ENCODE data around the gene C1orf146.
"Not testable (repeated sequence)": the region's sequence is repeated elsewhere in the genome, so short reads cannot be mapped to it uniquely, and the experiment has no call there.

- TF ChIP-seq CTCF (IDR thresholded peaks at IDR 0.05; ENCODE audit: low read depth, low read length); EZH2phosphoT487 (IDR thresholded peaks at IDR 0.05; ENCODE audit: low read depth): not testable (repeated sequence)
Observed at GRCh38 chr1:92254714-92255113, 37.0 kb downstream of the C1orf146 start.

Data from OCI-LY3 (cell line).